Non-pigmented ciliary epithelial cell (primary cell): Measurements from ENCODE around the gene CCNL2.
A peak's percentile ranks its signal among the peaks of the same experiment; 100 is the strongest.
"Not testable (repeated sequence)": the region's sequence is repeated elsewhere in the genome, so short reads cannot be mapped to it uniquely, and the experiment has no call there.

Source experiments
- DNase-seq: peaks from one replicate; pipeline ENCODE4 v3.0.0-alpha.2; 2010; ENCODE audit warnings: low read depth

Gene CCNL2

DNA sequence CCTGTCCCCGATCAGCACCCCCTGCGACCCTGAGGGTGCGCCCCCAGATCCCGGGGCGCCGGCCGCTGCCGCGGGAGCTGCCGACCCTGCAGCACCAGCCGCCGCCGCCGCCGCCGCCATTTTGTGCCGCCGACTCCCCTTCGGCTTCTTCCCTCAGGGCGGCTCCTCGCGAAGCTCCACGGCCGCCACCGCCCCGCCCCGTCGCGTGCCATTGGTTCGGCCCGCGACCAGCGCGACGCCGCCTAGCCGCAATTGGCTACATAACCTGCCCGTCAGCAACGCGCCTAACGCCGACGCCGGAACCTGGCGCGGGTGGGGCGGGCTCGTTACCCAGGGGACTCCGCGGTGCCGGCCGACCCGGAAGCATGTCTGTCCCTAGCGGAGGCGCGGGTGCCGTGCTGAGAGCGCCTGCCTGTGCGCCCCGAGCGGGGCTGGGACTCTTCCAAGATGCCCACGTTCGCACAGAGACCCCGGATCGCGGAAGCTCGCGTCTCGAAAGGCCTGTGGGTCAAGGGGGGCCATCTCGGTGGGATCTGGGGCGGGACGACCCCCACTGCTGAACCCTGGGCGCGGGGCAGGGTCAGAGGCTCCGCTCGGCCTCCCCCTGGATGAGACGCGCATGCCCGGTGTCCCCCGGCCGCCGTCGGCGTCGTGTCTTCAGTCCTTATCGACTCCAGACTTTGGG, at the start of gene CCNL2:
CCNL2 (minus strand) TSS at position 149 of the 685 bp plus-strand sequence; CDS start at position 120, 29 bp downstream.
- peak; percentile 89 for DNase-seq

GRCh38 chr1:1446631-1447030, 47.5 kb upstream of the CCNL2 start:
- DNase-seq, result not testable (repeated sequence)

DNA sequence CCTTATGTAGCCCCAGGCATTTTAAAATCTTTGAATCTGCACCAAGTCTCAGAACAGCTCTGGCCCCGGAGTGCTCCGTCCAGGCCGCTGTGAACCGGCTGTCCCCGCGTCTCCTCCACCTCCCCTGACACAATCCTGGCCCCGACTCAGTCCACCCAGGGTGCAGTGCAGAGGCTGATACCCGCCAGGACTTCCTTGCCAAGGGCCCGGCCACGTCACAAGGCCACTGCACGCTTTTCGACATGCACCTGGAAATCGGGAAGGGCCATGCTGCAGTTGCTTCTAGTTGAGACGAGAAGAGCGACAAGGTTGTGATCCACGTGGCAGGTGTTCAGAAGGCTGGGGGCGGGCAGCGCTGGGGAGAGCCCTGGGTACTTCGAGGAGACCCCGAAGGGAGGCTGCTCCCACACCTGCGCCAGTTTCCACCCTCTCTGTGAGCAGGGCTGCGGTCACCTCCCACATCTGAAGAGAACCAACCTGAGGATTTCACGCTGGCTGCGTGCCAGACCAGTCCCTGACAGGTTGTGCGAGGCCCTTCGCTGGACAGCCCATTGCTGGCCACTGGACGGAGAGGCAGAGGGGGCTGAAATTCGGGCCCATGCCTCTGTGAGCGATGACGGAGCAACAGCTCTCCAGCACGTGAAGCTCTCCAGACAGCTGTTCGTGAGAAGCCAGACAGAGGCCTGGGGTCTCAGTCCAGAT, 43.1 kb upstream of the CCNL2 start:
- no peak for DNase-seq

- DNase-seq, result no peak
Measured at GRCh38 chr1:1441002-1441888, 42.1 kb upstream of the CCNL2 start.

- DNase-seq, result no peak
Measured at GRCh38 chr1:1440262-1441001, 41.3 kb upstream of the CCNL2 start.

GRCh38 chr1:1439546-1440261, 40.6 kb upstream of the CCNL2 start:
- DNase-seq, result no peak

DNA sequence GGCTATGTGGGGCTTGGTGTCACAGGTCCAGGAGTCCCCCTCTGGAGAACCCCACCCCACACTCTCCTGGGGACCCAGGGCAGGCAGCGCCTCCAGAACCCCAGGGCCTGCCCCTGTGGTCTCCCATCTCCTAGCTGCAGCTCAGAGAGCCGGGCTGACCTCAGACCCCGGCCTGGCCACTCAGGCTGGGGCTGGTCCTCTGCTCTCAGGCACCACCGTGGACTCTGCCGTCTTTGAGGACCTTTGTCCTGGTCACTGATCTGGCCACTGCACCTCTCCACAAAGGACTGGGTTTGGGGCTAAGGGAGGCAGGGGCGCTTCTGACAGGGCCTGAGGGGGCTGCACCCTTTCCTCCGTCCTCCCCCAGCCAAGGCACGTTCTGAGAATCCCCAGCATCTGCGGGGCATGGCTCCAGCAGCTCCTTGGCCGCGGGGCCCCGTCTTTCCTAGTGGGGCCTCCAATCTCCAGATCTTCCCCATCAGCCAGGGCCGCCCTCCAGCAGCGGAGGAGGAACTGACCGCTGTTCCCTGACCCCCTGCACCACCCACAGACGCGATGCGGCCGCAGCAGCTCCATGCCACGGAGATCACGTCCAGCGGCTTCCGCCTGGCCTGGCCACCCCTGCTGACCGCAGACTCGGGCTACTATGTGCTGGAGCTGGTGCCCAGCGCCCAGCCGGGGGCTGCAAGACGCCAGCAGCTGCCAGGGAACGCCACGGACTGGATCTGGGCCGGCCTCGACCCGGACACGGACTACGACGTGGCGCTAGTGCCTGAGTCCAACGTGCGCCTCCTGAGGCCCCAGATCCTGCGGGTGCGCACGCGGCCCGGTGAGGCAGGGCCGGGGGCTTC, 39.6 kb upstream of the CCNL2 start:
- DNase-seq, result no peak

DNA sequence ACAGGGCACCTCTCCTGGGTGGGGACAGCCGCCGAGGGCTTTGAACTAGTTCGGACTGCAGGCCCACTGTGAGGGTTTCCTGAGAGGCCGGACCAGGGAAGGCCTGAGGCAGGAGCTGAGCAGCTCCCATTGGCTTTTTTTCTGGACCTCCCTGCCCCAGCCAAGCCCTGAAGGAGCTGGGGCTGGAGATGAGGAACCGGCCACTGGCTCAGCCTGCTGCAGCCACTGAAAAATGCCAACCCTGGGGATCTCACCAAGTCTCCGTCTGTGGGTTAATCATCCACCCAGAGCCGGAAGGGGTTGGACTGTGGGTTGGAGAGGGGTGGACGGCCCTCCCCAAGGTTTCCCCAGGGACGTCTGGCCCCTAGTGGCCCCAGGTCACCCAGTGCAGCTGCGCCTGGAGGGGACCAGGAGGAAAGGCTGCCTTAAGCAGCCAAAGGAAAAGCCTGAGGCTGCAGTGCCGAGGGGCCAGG, 38.8 kb upstream of the CCNL2 start:
- DNase-seq, result no peak

DNA sequence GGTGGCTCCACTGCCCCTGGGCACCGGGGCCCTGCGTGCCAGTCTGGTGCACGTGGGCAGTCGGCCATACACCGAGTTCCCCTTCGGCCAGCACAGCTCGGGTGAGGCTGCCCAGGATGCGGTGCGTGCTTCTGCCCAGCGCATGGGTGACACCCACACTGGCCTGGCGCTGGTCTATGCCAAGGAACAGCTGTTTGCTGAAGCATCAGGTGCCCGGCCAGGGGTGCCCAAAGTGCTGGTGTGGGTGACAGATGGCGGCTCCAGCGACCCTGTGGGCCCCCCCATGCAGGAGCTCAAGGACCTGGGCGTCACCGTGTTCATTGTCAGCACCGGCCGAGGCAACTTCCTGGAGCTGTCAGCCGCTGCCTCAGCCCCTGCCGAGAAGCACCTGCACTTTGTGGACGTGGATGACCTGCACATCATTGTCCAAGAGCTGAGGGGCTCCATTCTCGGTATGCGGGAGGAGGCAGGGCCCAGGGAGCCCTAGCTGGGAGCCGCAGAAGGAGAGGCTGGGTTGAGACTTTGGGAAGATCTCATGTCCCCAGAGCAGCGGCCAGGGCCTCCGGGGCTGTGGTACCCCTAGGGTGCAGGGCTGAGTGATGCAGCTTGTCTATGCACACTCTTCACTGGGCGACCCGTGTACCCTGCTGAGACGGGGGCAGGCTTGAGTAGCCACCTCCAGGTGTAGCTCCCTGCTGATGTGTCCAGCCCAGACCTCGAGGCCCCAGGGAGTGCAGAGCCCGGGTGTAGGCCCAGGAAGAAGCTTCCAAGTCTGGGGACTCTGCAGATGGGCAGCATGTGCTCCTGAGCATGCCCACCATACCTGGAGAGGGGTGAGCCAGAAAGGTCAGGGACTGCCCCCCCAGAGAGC, 38.1 kb upstream of the CCNL2 start:
- no peak for DNase-seq

- no peak for DNase-seq
Measured at GRCh38 chr1:1436630-1437032, 37.5 kb upstream of the CCNL2 start.

GRCh38 chr1:1435911-1436629, 36.9 kb upstream of the CCNL2 start:
- no peak for DNase-seq

DNA sequence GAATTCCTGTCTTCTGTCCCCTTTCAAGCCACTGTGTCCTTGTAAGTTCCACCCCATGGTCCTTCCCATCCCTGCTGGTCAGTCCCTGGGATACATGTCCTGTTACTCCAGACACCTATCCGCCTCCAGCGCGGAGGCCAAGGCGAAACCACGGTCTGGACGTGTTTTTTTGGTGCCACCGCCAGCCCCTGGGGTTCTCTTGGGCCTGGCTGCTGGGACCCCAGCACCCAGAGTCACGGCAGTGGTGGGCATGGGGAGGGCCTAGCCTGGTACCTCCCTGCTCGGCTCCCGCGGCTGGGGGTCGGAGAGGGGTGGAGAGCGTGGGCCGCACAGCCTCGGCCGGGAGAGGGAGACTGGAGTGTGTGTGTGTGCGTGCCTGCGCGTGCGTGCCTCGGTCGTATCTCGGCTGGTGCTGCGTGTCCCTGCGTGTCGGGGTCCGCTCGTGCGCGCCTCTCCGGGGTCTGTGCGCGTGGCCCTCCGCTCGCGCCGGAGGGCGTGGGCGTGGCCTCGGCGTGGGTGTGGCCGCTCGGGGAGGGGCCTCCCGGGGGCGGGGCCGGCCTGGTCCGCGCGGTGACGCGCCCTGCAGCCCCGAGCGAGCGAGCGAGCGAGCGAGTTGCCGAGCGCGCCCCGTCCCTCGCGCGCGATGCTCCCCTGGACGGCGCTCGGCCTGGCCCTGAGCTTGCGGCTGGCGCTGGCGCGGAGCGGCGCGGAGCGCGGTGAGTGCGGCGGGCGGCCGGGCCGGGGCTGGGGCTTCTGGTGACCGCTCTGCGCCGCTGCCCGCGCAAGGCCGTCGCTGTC, 36.2 kb upstream of the CCNL2 start, which contains the start of gene VWA1:
VWA1 (plus strand) TSS at position 585 of the 798 bp plus-strand sequence; CDS start at position 644, 59 bp downstream.
- DNase-seq, result no peak

DNA sequence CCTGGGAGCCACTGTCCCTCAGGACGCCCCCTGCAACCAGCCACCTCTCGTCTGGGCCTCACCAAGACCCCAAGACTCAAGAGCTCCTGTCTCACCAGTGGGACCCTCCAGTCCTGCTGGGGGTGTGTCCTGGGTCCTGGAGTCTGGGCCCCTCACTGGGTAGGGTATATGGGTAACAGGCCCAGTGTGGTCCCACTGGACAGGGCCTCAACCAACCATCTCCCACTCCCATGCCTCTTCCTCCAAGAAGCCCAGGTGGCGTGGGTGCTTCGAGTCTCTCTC, 35.6 kb upstream of the CCNL2 start:
- no peak for DNase-seq

GRCh38 chr1:1434131-1434823, 35.1 kb upstream of the CCNL2 start:
- no peak for DNase-seq

DNA sequence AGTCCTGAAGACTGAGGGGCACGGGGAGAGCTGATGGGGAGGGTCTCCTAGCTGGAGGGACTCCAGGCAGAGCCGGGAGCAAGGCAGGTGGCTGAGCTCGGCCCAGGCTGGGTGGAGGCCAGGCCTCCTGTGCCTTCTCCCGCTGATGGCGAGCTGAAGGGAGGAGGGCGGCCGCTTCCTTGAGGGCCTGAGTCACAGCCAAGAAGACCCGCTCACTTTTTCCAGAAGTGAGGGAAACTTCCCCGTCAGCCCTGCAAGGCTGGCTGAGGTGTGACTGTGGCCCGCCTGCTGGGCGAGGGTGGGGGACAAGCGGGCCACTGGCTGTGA, 34.6 kb upstream of the CCNL2 start:
- DNase-seq, result no peak

GRCh38 chr1:1432951-1433803, 34.0 kb upstream of the CCNL2 start:
- DNase-seq, result no peak
